NCI-H524 (cell line): ENCODE data around the gene PPP2R5C.

ENCODE experiments used
- DNase-seq, 2 experiments: peaks; one replicate each; lab custom pipeline; 2025; lab: John Stamatoyannopoulos, UW

Gene PPP2R5C

GRCh38 chr14:101950100-101950499 lies 188.6 kb downstream of the PPP2R5C start:
- DNase-seq: no peak

GRCh38 chr14:101950516-101951215 lies 189.2 kb downstream of the PPP2R5C start:
- no peak for DNase-seq

GRCh38 chr14:101953151-101953550 lies 191.6 kb downstream of the PPP2R5C start:
- peak; percentile 16 to 64 for DNase-seq

- no peak for DNase-seq
Measured at GRCh38 chr14:101954501-101954900, 193.0 kb downstream of the PPP2R5C start.

- DNase-seq: no peak
Measured at GRCh38 chr14:101955695-101956161, 194.2 kb downstream of the PPP2R5C start.

GRCh38 chr14:101956179-101956885 lies 194.8 kb downstream of the PPP2R5C start:
- peak in 1 of 2 experiments; percentile 15 for DNase-seq

- DNase-seq: no peak
Measured at GRCh38 chr14:101957406-101958234, 196.1 kb downstream of the PPP2R5C start.

- DNase-seq: no peak
Measured at GRCh38 chr14:101958418-101959180, 197.1 kb downstream of the PPP2R5C start.

- no peak for DNase-seq
Measured at GRCh38 chr14:101959277-101959676, 197.8 kb downstream of the PPP2R5C start.

GRCh38 chr14:101960225-101960624 lies 198.7 kb downstream of the PPP2R5C start:
- DNase-seq: peak; percentile 19 to 43

GRCh38 chr14:101961011-101961721 lies 199.7 kb downstream of the PPP2R5C start:
- DNase-seq: peak; percentile 86 to 93

- DNase-seq: peak in 1 of 2 experiments; percentile 29
Measured at GRCh38 chr14:101961746-101962502, 200.4 kb downstream of the PPP2R5C start.

GRCh38 chr14:101962503-101962874 lies 201.0 kb downstream of the PPP2R5C start:
- peak; percentile 99 for DNase-seq

GRCh38 chr14:101963052-101963451 lies 201.5 kb downstream of the PPP2R5C start:
- peak; percentile 58 to 67 for DNase-seq

- DNase-seq: no peak
Measured at GRCh38 chr14:101963656-101964296, 202.3 kb downstream of the PPP2R5C start.

GRCh38 chr14:101964297-101965180 lies 203.0 kb downstream of the PPP2R5C start, which contains the start of gene DYNC1H1:
Gene DYNC1H1 (plus strand): TSS chr14:101964573. CDS start chr14:101964692, 119 bp downstream.
- DNase-seq: peak; percentile 95 to 99

GRCh38 chr14:101965181-101965544 lies 203.7 kb downstream of the PPP2R5C start:
- peak; percentile 17 to 60 for DNase-seq
